Forelimb muscle (tissue), 1 donor: ENCODE results near the gene RAB13. TPM values are rescaled to one million over a fixed set of nuclear protein-coding genes. Genes with fewer than 3 reads are reported as not detected.

Experiments
- DNase-seq: peaks from one replicate; pipeline ENCODE4 v3.0.0-alpha.2; 2013; ENCODE audit warnings: low read depth
- polyA plus RNA-seq: library from polyadenylated mRNA; unstranded; fragments of 120-200 nt; gene quantifications from one replicate; pipeline ENCODE4 v1.2.1, GENCODE V29; 2013; ENCODE audit not compliant: insufficient read length

Gene RAB13
- polyA plus RNA-seq, 1 donor: 70.3 TPM

DNA sequence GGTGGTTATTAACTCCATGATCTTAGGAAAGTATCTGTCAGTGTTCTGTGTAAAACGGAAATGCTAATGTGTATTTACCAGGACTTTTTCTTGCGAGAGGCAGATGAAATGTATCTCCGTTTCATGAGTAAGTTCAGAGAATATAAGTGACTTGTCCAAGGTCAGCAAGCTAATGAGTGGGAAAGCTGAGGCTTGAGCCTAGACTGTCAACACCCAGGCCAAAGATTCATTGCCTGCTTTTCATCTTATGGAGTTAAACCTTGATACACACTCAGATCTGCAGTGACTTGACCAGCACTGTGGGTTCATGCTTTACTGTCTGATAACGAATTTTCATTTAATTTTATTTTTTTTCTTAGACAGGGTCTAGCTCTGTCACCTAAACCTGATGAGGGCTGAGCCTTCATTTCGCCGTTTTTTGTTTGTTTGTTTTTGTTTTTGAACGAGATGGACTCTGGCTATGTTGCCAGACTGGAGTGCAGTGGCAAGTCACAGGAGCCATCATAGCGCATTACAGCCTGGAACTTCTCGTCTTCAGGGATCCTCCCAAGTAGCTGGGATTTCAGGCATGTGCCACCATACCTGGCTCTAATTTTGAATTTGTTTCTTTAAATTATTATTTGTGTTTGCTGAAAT, 7.7 kb downstream of the RAB13 start:
- DNase-seq: no peak

DNA sequence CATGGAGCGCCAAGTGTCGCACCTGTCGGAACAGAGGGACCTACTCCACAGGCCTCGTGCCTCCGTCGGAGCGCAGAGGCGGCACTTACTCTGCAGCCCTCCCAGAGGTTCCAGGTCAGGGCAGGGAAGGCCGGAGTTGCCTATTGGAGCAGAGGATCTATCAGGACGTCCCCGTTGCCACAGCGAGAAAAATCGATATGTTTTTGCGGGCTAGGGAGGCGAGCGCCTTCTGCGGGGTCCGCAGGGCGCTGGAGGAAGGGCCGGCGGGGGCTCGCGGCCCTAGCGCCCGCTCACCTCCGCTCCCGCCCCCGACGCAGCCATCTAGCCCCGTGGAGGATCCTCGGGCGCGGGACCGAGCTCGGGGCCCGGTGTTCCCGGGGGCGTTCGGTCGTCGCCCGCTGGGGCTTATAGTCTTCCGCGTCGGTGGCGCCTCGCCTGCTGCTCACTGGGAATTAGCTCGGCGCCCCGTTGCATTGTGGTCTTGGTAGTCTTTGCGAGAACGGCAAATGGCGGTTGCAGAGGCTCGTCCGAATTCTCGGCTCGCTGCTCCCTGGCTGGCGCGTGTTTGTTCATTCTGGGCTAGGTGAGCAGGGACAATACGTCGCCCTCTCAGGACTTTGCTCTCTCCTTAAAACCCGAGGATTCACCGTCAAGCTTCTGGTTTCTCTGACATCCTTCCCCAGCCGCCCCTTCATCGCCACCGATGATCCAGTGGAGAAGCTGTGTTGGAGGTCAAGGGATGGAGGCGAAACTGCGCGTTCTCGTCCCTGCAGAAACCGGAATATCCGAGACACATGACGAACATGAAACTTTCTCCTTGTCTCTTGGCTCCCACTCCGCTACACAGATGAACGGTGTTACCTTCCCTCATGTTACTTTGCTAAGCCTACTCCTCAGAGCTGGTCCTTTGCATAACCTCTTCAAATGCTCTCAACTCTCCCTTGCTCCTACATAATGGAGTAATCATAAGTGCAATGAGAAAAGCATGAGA, 8.6 kb downstream of the RAB13 start, which contains the start of gene JTB:
Gene JTB, minus strand, starts transcription at position 425 of the 991 bp plus-strand sequence. Its CDS starts 422 bp downstream, at position 3.
- no peak for DNase-seq

DNA sequence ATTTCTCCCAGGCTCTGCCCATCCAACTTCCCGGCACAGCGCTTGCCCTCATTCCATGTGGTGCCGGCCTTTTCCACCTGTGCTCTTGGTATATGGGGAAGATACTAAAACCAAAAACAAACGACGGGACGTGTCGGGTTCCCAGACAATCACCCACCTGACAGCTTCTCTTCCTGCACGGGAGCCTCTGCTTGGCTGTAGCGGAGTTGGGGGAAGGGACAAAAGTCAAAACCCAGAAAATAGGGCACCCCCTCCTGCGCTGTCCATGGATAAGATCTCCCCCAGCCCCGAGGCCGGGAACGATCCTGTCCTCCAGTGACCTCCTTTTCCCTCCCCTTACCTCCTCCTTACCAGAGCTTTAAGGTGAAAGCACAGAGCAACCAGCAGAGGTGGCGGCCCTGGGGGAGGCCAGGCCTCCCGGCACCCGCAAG, 9.3 kb downstream of the RAB13 start:
- no peak for DNase-seq

DNA sequence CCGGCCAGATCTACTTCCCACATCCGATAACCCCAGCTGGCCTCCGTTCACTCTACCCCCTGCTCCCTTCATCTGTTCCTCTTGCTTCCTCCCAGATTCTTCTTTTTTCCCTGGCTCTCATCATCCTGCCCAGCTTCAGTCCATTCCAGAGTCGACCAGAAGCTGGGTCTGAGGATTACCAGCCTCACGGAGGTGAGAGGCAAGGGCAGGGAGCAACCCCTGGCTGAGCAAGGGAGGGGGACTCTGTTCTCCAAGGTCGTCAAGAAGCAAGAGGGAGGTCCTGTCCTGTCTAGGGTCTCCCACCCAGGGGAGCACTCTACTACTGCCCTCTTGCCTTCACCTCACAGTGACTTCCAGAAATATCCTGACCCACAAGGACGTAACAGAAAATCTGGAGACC, 12.6 kb downstream of the RAB13 start:
- DNase-seq: no peak

DNA sequence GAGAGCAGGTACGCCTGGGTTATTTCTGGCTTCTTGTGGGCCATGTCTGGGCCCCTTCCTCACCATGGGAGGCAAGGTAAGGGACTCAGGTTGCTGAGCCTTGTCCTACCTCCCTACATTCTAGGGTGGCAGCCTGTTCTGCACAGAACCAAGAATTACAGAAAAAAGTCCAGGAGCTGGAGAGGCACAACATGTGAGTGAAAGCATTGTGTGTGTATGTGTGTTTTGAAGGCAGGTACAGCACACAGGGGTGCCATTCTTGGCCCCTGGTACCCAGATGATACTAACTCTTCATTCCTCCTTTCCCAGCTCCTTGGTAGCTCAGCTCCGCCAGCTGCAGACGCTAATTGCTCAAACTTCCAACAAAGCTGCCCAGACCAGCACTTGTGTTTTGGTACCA, 13.1 kb downstream of the RAB13 start:
- DNase-seq: no peak

DNA sequence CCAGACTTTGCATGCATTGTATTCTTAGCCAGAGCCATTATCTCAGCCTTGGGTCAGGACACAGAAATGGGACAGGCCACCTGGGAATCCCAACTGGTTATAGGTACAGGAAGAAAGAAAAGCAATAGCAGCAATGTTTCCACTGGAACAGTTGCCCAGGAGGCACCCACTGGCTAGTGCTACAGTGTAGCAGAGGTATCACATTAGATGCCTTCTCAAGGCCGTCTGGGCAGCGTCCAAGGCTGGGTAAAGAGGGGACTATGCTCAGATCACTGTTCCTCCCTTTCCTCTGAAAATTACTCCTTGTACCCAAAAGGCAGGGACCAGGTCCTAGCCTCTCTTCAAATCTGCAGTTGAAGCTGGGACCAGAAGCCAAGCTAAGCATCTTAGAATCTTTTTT, 15.8 kb downstream of the RAB13 start:
- no peak for DNase-seq

DNA sequence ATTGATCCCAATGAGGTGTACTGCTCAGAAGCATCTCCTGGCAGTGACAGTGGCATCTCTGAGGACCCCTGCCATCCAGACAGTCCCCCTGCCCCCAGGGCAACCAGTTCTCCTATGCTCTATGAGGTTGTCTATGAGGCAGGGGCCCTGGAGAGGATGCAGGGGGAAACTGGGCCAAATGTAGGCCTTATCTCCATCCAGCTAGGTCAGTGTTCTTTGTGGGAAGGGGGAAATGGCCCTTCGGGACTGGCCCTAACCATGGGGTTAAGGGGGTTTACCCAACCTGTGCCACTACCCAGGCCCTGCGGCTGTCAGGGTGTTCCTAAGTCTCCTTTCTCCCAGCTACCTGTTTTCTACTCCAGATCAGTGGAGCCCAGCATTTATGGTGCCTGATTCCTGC, 17.2 kb downstream of the RAB13 start:
- no peak for DNase-seq

DNA sequence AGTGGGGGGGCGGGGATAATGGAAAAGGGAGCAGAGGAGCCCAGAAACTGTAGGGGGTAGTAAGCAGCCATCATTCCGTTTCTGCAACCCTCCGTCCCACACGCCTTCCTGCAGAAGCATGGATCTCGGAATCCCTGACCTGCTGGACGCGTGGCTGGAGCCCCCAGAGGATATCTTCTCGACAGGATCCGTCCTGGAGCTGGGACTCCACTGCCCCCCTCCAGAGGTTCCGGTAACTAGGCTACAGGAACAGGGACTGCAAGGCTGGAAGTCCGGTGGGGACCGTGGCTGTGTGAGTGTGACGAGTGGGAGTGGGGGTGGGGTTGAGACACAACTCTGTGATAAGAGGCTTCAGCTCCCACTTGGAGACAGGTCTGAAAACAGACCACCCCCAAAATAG, 17.7 kb downstream of the RAB13 start:
- no peak for DNase-seq

DNA sequence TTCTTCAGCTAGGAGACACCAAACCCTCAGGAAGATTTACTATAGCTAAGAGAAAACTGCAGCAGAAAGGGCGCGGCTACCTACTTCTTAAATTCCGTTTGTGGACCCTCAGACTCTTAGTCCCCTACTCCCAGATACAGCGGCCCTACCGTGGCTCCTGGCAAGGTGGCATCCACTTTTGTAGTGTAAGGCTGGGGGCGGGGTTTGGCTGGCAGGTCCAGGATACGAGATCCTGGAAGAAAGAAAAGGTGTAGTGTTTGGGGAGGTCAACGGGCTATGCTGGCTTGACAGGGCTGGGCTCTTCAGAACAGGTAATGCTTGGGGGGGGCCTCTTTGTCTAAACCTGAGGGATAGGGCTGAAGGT, 18.2 kb downstream of the RAB13 start:
- no peak for DNase-seq

DNA sequence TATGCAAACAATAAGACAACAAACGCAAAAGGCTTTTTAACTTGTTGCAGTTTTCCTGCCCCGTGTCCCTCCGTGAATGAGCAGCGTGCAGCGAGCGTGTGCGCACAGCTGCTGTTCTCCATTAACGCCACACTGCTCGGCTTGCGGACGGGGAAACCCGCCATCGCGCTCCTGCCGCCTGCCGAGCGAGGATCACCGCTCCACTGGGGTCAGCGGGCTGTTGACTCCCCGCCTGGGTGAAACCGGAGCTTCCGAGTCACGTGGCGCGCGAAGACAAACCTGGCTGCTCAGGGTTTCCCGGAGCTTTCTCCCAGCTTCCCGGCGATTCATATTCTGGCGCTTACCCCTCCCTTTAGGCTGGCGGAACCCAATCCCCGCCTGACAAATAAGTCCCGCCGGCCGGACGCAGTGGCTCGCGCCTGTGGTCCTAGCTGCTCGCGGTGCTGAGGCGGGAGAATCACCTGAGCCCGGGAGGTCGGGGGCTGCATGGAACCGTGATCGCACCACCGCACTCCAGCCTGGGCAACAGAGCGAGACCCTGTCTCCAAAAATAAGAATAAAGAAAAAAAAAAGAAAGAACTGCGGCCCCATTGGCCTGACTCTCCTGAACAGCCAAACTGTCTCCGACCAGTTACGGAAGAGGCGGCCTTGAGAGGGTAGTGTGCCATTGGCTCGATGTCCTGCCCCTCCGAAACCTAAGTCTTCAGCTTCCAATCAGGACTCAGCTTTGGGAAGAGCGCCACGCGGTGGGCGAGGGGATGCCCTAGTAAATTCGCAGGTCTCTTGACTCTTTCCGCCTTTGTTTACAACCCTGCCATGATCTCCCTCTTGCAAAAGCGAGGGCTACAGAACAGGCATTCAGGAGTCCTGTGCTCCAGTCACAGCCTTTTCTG, 18.8 kb downstream of the RAB13 start, which contains the start of gene CREB3L4:
Gene CREB3L4, plus strand, starts transcription at position 796 of the 893 bp plus-strand sequence. CDS start 624 bp downstream, outside the sequence.
- peak; percentile 97 for DNase-seq

DNA sequence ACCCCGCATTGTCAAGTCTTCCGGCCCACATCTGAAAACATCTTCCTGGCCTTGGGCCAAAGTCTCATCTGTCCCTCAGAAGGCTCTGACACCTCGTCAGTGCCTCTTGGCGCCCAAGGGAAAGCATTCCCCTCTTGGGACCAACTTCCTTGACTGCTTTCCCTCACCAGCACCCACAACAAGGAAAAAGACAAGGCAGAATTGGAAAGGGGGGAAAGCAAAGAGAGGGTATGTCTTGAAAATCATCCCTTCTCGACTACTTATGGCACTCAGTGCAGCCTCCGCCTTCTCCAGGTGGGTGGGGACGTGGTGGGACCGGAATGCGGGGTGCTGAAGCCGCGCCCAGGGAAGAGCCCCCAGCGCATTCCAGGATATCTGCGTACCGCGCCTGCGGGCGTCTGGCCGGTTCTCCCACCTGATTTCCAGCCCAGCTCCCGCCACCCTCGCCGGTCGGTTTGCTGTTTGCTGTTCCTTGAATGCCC, 22.2 kb downstream of the RAB13 start:
- no peak for DNase-seq

DNA sequence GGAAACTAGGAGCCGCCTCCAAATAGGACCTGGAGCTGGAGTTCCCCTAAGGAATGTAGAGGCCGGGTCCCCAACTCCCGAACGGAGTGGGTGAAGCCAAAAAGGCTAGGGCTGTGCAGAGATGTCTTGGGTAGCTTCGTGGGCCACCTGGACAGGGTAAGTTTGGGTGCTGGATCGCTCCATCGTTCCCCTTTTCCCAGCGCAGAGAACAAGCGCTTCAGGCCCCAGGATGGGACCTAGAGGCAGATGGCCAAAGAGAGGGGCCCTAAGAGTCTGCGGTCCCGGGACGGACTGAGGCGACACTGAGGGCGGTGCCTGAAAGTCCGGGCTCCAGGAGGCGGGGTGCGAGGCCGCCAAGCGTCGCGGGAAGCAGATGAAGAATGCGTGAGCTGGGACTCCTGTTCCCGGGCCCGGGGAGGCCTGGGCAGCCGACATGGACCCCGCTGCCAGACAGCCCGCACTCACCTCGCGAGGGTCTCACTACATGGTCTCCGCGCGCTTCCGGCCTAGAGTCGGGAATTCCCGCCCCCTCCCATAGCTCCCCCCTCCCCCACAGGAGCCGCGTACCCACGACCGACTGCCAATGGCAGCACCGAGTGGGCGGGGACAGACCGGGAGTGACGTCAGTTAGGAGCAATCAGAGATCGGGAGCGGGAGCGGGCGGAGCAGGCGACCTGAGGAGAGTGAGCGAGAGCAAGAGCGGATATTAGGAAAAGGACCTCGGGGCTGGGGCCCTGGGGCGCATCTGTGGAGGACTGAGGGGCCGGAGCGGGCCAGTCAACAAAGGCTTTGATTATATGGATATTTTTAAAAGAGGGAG, 22.9 kb downstream of the RAB13 start, which contains the start of gene SLC39A1:
Gene SLC39A1, minus strand, starts transcription at position 508 of the 820 bp plus-strand sequence. CDS start 822 bp downstream, outside the sequence.
- DNase-seq: peak; percentile 93

DNA sequence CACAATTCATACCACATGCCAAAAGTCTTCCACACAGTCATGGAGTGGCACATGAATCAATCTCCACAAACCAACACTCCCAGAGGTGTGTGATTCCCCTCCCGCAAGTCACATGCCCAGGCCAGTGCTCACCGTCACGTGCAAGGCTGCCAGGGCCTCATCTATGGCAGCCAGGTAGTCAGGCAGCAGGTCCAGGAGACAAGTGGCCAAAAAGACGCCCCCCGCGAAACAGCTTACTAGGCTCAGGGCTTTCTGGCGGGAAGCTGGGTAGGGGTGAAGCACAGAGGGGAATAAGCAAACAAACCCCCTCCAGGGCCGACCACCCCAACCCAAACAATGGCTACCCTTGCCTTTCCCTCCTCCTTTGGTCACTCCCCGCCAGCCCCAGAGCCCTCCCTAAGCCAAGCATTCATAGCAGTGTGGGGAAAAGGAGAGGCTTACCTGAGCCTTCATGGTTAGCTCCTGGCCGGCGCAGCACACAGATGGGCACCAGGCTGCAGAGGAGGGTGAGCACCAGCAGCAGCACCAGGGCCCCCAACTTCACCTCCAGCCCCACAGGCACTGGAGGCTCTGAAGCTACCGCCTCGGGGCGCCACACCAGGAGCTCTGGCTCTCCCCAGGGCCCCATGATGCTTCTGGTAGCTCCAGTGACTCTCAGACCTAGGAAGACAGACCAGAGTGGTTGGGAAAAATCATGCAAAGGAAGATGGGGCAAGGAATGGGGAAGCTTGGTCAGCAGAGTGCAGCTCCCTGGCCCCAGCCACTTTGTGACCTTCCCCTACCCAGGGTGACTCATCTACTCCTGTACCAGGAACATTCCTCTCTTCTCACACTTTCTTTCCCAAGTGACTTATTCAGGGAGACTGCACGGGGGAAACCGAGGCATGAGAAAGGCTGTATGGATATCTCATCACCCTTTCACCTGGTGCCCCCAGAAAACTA, 23.8 kb downstream of the RAB13 start:
- no peak for DNase-seq

DNA sequence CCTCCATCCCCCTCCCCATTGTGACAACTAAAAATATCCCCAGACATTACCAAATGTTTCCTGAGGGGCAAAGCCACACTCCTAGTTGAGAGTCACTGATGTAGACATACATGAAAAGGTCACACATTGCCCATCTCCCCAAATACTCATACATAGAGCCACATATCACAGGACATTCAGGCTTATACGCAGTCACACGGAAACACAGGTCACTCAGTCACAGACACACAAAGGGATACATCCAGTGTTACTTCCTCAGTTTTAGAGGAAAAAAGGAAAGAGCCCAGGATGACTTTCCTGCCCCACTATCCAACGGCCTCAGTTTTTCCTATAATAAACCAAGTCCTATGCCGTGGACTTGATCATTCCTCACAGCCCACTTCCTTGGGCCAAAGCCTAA, 24.7 kb downstream of the RAB13 start:
- no peak for DNase-seq

DNA sequence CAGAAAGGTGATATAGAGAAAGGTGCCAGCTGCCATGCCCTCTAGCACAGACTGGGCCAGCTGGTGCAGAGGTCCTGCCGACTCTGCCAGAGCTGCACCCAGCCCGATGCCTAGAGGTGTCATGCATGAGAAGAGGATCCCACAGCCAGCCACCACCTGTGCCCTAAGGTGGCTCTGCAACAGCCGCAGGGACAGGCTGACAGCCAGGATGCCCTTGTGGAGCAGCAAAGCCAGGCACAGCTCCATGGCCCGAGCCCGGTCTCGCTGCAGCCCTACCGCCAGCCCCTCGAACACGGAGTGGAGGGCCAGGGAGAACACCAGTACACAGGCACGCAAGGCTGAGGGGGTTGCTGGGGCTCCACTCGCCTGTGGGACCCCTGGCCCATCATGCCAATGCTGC, 25.9 kb downstream of the RAB13 start:
- no peak for DNase-seq

DNA sequence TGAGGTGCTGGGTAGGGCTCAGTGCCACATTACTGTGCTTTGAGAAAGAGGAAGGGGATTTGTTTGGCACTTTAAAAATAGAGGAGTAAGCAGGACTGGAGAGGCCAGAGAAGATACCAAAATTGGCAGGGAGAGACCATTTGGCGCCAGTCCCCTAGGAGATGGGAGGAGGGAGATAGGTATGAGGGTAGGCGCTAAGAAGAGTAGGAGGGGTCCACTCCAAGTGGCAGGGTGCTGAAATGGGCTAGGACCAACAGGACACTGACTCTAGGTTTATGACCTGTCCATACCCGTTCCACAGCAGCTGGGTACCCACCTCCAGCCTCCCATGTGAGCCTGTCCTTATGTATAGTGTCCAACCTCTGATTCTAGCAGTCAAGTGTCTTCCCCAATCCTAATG, 26.7 kb downstream of the RAB13 start:
- no peak for DNase-seq

DNA sequence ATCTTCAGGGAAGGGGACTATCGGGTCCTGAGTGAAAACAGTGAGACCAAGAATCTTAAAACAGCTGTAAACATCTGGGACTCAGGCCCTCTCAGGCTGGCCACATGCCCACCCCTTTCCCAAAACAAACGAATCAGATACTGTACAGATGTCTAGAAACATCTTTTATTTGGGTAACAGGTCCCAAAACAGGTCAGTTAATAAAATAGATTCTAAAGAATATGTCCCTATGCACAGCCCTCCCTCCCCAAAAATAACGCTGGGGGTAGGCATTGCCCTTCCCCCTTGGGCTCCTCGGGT, 27.2 kb downstream of the RAB13 start:
- no peak for DNase-seq

DNA sequence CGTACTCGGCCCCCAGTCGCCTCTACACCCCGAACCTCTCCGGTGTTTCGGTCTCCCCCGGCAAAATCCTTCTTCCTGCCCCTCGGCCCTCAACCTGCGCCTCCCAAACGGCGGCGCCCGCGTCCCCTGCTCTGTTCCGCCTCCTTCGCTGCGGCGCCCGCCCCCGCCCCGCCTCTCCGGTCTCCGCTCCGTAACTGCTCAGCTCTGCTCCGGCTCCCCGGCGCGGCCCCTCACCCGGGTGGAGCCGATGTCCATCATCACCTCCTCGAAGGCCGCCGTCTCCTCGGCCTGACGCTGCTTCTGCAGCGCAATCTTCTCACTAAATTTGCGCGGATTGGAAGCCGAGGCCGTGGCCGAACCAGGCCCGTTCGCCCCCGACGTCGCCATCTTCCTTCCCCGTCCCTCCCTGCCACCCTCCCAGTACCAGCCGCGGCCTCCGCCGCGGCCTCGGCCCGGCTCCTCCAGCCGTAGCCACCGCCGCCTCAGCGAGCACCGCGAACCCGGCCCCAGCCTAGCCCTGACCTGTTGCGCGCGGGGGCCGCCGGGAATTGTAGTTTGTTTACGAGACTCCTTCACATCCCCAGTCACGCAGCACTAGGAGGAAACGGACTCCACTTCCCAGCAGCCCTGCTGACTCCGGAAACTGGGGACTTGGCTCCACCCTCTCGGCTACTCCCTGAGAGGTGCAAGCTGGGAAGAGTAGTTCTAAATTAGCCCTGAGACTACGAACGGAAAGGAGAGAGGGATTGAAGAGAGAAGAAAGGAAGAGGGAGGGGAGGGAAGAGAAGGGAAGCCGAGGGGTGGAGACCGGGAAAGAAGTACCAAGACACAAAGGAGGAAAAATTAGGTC, 27.8 kb downstream of the RAB13 start, which contains the start of gene CRTC2:
Gene CRTC2, minus strand, starts transcription at position 502 of the 850 bp plus-strand sequence. Its CDS starts 115 bp downstream, at position 387.
- DNase-seq: peak; percentile 98

DNA sequence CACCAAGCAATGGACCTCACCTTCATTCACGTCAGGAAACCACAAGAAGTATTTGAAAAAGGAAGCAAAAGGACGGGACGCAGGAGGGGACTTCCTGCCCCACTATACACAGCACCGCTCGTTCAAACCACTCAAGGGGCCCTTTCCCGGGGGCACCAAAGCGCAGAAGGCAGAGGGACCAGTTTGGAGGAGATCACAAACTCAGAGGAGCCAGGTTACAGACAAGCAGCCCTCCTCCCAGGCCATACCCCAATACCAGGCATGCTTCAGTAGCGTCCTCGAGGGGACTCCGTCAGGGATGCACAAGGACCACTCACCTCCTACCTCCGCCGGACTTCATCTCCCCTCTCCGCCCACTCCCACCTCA, 28.4 kb downstream of the RAB13 start:
- DNase-seq: no peak
